SK-N-SH (cell line): ENCODE results near the gene FEV.

Experiments
- EP300 ChIP-seq, 2 experiments: IDR thresholded peaks; 2 replicates each; pipeline versions ENCODE4 v1.4.0 to v1.6.1; 2012; ENCODE audit warnings: borderline replicate concordance in 1 of 2, low read depth in 1 of 2, low read length in 1 of 2
- EZH2phosphoT487 ChIP-seq: fragments of 200-600 bp; sonication (generic); IDR thresholded peaks from 2 replicates; pipeline ENCODE4 v1.6.1; 2017; ENCODE audit warnings: low read depth, mixed run types, mild to moderate bottlenecking, antibody characterized with exemption, moderate library complexity, borderline replicate concordance
- MXI1 ChIP-seq: IDR thresholded peaks from 2 replicates; pipeline ENCODE4 v1.6.1; 2012; ENCODE audit warnings: mild to moderate bottlenecking, low read depth, low read length, improper control_type of control experiment
- POLR2AphosphoS5 ChIP-seq: IDR thresholded peaks from 2 replicates; pipeline ENCODE4 v1.6.1; 2012; ENCODE audit warnings: low read depth, low read length
- RCOR1 ChIP-seq: fragments of 150-350 bp; IDR thresholded peaks from 2 replicates; pipeline ENCODE4 v1.6.1; 2017; ENCODE audit warnings: antibody characterized with exemption, low read length
- RFX5 ChIP-seq: IDR thresholded peaks from 2 replicates; pipeline ENCODE4 v1.6.1; 2012; ENCODE audit warnings: mild to moderate bottlenecking, improper control_type of control experiment, low read length
- SIN3A ChIP-seq: IDR thresholded peaks from 2 replicates; pipeline ENCODE4 v1.6.1; 2012; ENCODE audit warnings: low read depth, mild to moderate bottlenecking, low read length, moderate library complexity, borderline replicate concordance
- SMC3 ChIP-seq: IDR thresholded peaks from 2 replicates; pipeline ENCODE4 v1.6.1; 2012; ENCODE audit warnings: low read depth, low read length, improper control_type of control experiment
- TEAD4 ChIP-seq: IDR thresholded peaks from 2 replicates; pipeline ENCODE4 v1.4.0; 2012; ENCODE audit warnings: mild to moderate bottlenecking, borderline replicate concordance; ENCODE audit not compliant: insufficient read depth
- YY1 ChIP-seq: IDR thresholded peaks from 2 replicates; pipeline ENCODE4 v1.4.0; 2012; ENCODE audit warnings: low read depth, mild to moderate bottlenecking
- TF ChIP-seq, protein P1 (sequence below): fragments of 200-600 bp; sonication (generic); IDR thresholded peaks from 2 replicates; pipeline ENCODE4 v1.6.1; 2017; ENCODE audit warnings: antibody characterized with exemption, mild to moderate bottlenecking, moderate library complexity
- TF ChIP-seq, protein P2 (sequence below): IDR thresholded peaks from 2 replicates; pipeline ENCODE4; 2012
- TF ChIP-seq, protein P3 (sequence below): IDR thresholded peaks from 2 replicates; pipeline ENCODE4 v1.4.0; 2012; ENCODE audit warnings: low read depth, borderline replicate concordance
- TF ChIP-seq, protein P4 (sequence below): IDR thresholded peaks from 2 replicates; pipeline ENCODE4 v1.4.0; 2012; ENCODE audit warnings: low read depth, borderline replicate concordance

DNA sequence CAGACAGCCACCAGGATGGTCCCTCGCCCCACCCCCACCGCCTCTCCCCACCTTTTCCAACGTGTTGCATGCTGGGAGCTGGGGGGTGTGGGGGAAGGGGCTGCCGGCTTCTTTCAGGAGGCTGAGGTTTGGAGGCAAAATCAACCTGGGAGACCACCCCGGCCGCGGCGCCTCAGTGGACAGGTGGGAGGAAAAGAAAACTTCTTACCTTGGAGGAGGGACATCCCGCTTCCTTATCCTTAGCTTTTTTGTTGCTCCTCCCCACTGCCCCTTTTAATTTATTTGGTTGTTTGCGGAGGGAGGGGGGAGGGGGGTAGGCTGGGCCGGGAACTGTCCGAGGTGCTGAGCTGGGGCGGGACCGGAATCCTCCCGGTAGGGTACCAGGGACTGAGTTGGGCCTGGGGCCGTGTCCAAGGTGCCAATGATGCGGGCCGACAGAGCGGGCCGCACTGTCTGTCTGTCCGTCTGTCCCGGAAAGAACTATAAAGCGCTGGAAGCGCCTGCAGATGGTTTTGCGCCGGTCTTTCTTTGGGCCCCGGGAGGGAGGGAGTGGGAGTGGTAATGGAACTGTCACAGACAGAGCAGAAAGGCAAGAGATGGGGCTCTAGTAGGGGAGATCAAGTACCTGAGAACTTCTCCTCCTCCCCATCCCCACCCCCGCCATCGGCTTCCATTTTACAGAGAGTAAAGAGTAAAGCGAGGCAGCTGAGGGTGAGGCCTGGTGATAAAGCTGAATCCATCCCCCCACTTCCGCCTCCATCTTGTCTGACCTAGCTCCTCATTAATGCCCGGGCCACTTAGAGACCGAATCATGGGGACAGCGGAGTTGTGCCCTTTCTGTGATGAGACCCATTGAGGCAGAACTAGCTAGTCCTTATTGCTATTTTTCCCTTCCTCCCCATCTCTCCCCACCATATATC lies 23.1 kb downstream of the FEV start:
- TF ChIP-seq MXI1, result peak; percentile 10; the same call in 1 of the 2 replicates
- TF ChIP-seq EP300 (IDR thresholded peaks at IDR 0.05; ENCODE audit: borderline replicate concordance in 1 of 2, low read depth in 1 of 2, low read length in 1 of 2), result no peak
- TF ChIP-seq RFX5, result no peak
- TF ChIP-seq, protein P1, sequence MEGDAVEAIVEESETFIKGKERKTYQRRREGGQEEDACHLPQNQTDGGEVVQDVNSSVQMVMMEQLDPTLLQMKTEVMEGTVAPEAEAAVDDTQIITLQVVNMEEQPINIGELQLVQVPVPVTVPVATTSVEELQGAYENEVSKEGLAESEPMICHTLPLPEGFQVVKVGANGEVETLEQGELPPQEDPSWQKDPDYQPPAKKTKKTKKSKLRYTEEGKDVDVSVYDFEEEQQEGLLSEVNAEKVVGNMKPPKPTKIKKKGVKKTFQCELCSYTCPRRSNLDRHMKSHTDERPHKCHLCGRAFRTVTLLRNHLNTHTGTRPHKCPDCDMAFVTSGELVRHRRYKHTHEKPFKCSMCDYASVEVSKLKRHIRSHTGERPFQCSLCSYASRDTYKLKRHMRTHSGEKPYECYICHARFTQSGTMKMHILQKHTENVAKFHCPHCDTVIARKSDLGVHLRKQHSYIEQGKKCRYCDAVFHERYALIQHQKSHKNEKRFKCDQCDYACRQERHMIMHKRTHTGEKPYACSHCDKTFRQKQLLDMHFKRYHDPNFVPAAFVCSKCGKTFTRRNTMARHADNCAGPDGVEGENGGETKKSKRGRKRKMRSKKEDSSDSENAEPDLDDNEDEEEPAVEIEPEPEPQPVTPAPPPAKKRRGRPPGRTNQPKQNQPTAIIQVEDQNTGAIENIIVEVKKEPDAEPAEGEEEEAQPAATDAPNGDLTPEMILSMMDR, result no peak
- TF ChIP-seq, protein P2, sequence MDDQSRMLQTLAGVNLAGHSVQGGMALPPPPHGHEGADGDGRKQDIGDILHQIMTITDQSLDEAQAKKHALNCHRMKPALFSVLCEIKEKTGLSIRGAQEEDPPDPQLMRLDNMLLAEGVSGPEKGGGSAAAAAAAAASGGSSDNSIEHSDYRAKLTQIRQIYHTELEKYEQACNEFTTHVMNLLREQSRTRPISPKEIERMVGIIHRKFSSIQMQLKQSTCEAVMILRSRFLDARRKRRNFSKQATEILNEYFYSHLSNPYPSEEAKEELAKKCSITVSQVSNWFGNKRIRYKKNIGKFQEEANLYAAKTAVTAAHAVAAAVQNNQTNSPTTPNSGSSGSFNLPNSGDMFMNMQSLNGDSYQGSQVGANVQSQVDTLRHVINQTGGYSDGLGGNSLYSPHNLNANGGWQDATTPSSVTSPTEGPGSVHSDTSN, result no peak
- TF ChIP-seq, protein P3, sequence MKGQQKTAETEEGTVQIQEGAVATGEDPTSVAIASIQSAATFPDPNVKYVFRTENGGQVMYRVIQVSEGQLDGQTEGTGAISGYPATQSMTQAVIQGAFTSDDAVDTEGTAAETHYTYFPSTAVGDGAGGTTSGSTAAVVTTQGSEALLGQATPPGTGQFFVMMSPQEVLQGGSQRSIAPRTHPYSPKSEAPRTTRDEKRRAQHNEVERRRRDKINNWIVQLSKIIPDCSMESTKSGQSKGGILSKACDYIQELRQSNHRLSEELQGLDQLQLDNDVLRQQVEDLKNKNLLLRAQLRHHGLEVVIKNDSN, result no peak
- TF ChIP-seq SIN3A, result no peak
- no peak for TF ChIP-seq SMC3
- TF ChIP-seq YY1, result no peak
- TF ChIP-seq POLR2AphosphoS5, result no peak
- no peak for TF ChIP-seq TEAD4
- TF ChIP-seq, protein P4, sequence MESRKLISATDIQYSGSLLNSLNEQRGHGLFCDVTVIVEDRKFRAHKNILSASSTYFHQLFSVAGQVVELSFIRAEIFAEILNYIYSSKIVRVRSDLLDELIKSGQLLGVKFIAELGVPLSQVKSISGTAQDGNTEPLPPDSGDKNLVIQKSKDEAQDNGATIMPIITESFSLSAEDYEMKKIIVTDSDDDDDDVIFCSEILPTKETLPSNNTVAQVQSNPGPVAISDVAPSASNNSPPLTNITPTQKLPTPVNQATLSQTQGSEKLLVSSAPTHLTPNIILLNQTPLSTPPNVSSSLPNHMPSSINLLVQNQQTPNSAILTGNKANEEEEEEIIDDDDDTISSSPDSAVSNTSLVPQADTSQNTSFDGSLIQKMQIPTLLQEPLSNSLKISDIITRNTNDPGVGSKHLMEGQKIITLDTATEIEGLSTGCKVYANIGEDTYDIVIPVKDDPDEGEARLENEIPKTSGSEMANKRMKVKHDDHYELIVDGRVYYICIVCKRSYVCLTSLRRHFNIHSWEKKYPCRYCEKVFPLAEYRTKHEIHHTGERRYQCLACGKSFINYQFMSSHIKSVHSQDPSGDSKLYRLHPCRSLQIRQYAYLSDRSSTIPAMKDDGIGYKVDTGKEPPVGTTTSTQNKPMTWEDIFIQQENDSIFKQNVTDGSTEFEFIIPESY, result no peak
- no peak for TF ChIP-seq EZH2phosphoT487
- no peak for TF ChIP-seq RCOR1
